ENCODE measurements around the gene SLAIN2. TPM values are rescaled to one million over a fixed set of nuclear protein-coding genes. Genes with fewer than 3 reads are reported as not detected.

SLAIN2 gene
- total RNA-seq (2022; extraction: Qiagen RNA extraction; ENCODE audit: low read depth): 17.5 to 27.0 TPM (median 18.6 TPM) in 5 replicates

GRCh38 chr4:48340965-48341775 is at the start of gene SLAIN2:
SLAIN2 (plus strand) TSS chr4:48341529; CDS start chr4:48341740, 211 bp downstream.

Other genes starting within 250 kb of the SLAIN2 start
- gene TXK, start 207.3 kb upstream of the SLAIN2 start, total RNA-seq (2022; extraction: Qiagen RNA extraction; ENCODE audit: low read depth): 0.11 to 0.28 TPM (median 0.25 TPM) in 5 replicates
- 1.3 to 1.7 TPM (median 1.6 TPM) in 5 replicates for gene TEC, start 71.7 kb upstream of the SLAIN2 start, total RNA-seq (2022; extraction: Qiagen RNA extraction; ENCODE audit: low read depth)
- 4.6 to 8.0 TPM (median 7.2 TPM) in 5 replicates for gene SLC10A4, start 141.8 kb downstream of the SLAIN2 start, total RNA-seq (2022; extraction: Qiagen RNA extraction; ENCODE audit: low read depth)
- 0.06 to 0.21 TPM (median 0.10 TPM) in 5 replicates for gene ZAR1, start 148.7 kb downstream of the SLAIN2 start, total RNA-seq (2022; extraction: Qiagen RNA extraction; ENCODE audit: low read depth)

Data from A549 treated with DMSO at 1 μM for 4 hours (cell line).